ENCODE data around the gene TFPI2. TPM values are rescaled to one million over a fixed set of nuclear protein-coding genes. Genes with fewer than 3 reads are reported as not detected.

TFPI2 gene, protein sequence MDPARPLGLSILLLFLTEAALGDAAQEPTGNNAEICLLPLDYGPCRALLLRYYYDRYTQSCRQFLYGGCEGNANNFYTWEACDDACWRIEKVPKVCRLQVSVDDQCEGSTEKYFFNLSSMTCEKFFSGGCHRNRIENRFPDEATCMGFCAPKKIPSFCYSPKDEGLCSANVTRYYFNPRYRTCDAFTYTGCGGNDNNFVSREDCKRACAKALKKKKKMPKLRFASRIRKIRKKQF
- 140 and 218 TPM in 2 replicates for total RNA-seq

DNA sequence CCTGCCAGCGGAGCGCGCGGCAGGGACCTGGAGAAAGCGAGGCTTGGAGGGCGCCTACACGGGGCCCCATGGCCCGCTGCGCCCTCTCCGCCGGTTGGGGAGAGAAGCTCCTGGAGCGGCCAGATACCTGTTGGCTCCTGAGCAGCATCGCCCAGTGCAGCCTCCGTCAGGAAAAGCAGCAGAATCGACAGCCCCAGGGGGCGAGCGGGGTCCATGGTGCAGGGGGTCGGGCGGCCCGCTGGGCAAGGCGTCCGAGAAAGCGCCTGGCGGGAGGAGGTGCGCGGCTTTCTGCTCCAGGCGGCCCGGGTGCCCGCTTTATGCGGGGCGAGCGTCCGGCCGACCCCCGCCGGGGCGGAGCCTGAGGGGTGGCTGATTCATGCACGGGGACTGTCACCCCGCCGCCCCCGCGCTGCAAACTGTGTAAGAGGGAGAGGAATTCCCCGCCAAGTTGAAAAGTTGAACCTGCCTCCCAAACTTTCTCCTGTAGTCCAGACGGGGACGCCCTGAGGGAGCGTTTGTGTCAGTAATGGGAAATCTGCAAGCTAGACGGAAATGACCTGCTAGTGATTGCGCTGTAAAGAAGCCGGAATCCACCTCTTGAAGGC is at the start of gene TFPI2:
Gene TFPI2, minus strand, starts transcription at position 290 of the 605 bp plus-strand sequence. Its CDS starts 75 bp downstream, at position 215.
- TF ChIP-seq, protein P1, sequence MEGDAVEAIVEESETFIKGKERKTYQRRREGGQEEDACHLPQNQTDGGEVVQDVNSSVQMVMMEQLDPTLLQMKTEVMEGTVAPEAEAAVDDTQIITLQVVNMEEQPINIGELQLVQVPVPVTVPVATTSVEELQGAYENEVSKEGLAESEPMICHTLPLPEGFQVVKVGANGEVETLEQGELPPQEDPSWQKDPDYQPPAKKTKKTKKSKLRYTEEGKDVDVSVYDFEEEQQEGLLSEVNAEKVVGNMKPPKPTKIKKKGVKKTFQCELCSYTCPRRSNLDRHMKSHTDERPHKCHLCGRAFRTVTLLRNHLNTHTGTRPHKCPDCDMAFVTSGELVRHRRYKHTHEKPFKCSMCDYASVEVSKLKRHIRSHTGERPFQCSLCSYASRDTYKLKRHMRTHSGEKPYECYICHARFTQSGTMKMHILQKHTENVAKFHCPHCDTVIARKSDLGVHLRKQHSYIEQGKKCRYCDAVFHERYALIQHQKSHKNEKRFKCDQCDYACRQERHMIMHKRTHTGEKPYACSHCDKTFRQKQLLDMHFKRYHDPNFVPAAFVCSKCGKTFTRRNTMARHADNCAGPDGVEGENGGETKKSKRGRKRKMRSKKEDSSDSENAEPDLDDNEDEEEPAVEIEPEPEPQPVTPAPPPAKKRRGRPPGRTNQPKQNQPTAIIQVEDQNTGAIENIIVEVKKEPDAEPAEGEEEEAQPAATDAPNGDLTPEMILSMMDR (IDR thresholded peaks at IDR 0.05; ENCODE audit: insufficient read depth, low read depth, low read length), result peak; percentile 7
- H3K4me3 ChIP-seq (ENCODE audit: low read depth, low read length), result peak within 1 kb of the TSS; percentile 88
- DNase-seq (ENCODE audit: low read depth), result peak; percentile 83

DNA sequence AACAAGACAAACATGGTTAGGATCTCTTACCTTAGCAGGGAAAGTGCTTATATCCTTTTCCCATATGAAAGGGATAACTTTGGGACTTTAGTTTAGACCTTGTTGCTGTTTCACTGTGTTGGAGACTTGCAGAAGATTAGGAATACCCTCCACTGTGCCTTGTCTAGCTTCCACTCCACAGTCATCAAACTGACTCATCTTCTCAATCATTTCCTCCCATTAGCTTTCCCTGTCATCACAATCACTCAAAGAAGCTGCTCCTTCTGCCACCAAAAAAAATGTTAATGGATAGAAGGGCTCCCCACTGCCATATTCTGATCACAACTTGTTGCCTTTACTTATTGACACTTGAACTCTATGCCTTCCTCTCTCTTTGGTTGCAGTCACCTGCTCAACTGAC is 47.7 kb upstream of the TFPI2 start:
- TF ChIP-seq, protein P1 (IDR thresholded peaks at IDR 0.05; ENCODE audit: insufficient read depth, low read depth, low read length), result no peak
- no peak overlapping the region for H3K4me3 ChIP-seq (ENCODE audit: low read depth, low read length)
- no peak for DNase-seq (ENCODE audit: low read depth)

DNA sequence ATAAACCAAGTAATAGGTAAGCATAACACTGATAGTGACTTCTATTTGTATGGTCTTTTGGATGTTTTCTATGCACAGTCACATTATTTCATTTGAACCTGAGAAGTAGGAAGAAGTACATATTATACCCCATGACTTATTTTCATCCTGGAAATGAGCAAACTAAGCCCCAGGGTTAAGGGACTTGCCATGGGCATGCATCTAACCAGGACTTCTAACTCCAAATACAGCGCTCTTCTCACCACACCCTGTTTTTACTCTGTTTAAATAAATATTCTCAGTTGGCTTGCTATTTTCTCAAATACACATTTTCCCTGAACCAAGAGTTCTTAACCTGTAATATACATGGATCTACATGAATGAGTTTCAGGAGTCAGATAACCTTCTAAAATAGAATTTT is 47.3 kb upstream of the TFPI2 start:
- DNase-seq (ENCODE audit: low read depth), result no peak
- H3K4me3 ChIP-seq (ENCODE audit: low read depth, low read length), result no peak overlapping the region
- TF ChIP-seq, protein P1 (IDR thresholded peaks at IDR 0.05; ENCODE audit: insufficient read depth, low read depth, low read length), result no peak

DNA sequence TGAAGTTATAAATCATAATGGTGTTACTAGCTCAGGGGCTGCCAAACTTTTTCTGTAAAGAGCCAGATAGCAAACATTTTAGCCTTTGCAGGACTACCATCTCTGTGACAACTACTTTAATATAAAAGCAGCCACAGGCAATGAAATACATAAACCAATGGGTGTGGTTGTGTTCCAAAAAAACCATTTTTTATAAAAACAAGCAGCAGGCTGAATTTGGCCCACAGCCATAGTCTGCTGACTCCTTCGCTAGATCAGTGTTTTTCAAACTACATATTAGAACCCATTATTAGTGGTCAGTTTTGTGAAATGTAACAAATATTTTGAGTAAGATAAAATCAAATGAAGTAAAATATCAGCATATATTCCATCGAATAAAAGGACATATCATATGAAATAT is 44.5 kb upstream of the TFPI2 start:
- TF ChIP-seq, protein P1 (IDR thresholded peaks at IDR 0.05; ENCODE audit: insufficient read depth, low read depth, low read length), result no peak
- no peak overlapping the region for H3K4me3 ChIP-seq (ENCODE audit: low read depth, low read length)
- no peak for DNase-seq (ENCODE audit: low read depth)

DNA sequence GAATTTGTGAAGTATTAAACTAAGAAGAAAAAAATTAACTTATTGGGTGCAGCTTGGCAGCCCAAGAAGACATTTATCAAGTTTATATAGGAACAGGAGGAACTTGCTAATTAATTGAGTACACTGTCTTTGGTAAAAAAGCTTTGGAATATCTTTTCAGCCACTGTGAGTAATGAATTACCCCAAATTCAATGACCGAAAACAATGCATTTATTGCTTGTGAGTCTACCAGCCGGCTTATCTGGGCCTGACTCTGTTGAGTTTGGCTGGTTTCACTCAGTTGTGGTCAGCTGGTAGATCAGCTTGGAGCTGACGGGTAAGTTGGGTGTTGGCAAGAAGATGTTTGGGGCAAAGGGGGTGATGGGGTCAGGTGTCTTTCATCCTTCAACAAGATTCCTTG is 42.6 kb upstream of the TFPI2 start:
- no peak for DNase-seq (ENCODE audit: low read depth)
- TF ChIP-seq, protein P1 (IDR thresholded peaks at IDR 0.05; ENCODE audit: insufficient read depth, low read depth, low read length), result no peak
- H3K4me3 ChIP-seq (ENCODE audit: low read depth, low read length), result no peak overlapping the region

DNA sequence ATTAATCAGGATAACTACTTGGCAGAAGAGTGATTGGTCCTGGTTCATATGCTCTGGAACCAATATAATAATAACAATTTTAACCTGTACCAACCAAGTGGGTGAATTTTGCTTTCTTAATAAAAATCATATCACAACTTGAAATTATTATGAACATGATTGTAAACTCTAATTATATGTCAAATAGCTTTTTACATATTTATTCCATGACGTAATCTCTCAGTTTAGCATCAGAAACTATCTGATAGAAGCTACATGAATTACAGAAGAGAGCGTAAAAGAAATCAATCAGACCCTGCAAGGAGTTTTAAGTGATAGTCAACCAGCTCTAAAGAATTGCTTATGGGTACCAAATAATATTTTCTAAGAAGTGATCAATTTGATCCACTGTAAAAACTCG is 41.1 kb upstream of the TFPI2 start:
- no peak for DNase-seq (ENCODE audit: low read depth)
- TF ChIP-seq, protein P1 (IDR thresholded peaks at IDR 0.05; ENCODE audit: insufficient read depth, low read depth, low read length), result no peak
- no peak overlapping the region for H3K4me3 ChIP-seq (ENCODE audit: low read depth, low read length)
